Measurements from ENCODE around the gene PNPLA8. TPM values are rescaled to one million over a fixed set of nuclear protein-coding genes. Genes with fewer than 3 reads are reported as not detected.

Gene PNPLA8
- total RNA-seq, 1 experiment from 2014 or later = 5.2 TPM

- DNase-seq (ENCODE audit: low read depth) = no peak
- in situ Hi-C loops (cut with HindIII; ENCODE audit: low pct_unique_long_range_greater_than_20kb, low sequenced_read_pairs) = no loop called here
Measured at GRCh38 chr7:108424013-108424412, 101.9 kb downstream of the PNPLA8 start.

GRCh38 chr7:108423089-108423989 lies 102.6 kb downstream of the PNPLA8 start:
- in situ Hi-C loops (cut with HindIII; ENCODE audit: low pct_unique_long_range_greater_than_20kb, low sequenced_read_pairs) = no loop called here
- no peak for DNase-seq (ENCODE audit: low read depth)

- in situ Hi-C loops (cut with HindIII; ENCODE audit: low pct_unique_long_range_greater_than_20kb, low sequenced_read_pairs) = no loop called here
- no peak for DNase-seq (ENCODE audit: low read depth)
Measured at GRCh38 chr7:108421720-108422331, 104.1 kb downstream of the PNPLA8 start.

Other genes with a start within 250 kb of the PNPLA8 start
- 41.9 and 62.1 TPM in 2 replicates for gene NRCAM, start 69.7 kb downstream of the PNPLA8 start, total RNA-seq (2014; rRNA removed; shearing (Covaris generic); ENCODE audit: low replicate concordance)
- 12.6 and 15.2 TPM in 2 replicates for gene THAP5, start 43.6 kb upstream of the PNPLA8 start, total RNA-seq (2014; rRNA removed; shearing (Covaris generic); ENCODE audit: low replicate concordance)
- 7.1 and 12.7 TPM in 2 replicates for gene DNAJB9, start 43.7 kb upstream of the PNPLA8 start, total RNA-seq (2014; rRNA removed; shearing (Covaris generic); ENCODE audit: low replicate concordance)